ACC112 (cell line): ENCODE data around the gene HHIPL1.
A peak's percentile ranks its signal among the peaks of the same experiment; 100 is the strongest.

ENCODE experiments used
- H2AFZ ChIP-seq: fragments of 200-600 bp; sonication (generic); one replicate; pipeline ENCODE4 v1.6.0; 2017; ENCODE audit warnings: antibody characterized with exemption, low read length; ENCODE audit not compliant: unreplicated experiment
- H3K27ac ChIP-seq: fragments of 200-600 bp; sonication (generic); 2 replicates; pipeline ENCODE4 v1.5.1; 2014; ENCODE audit warnings: low read depth, mild to moderate bottlenecking, antibody characterized with exemption, low read length, moderate library complexity
- H3K27me3 ChIP-seq: fragments of 200-600 bp; sonication (generic); 2 replicates; pipeline ENCODE4 v1.6.1; 2014; ENCODE audit warnings: mild to moderate bottlenecking, antibody characterized with exemption, low read length, moderate library complexity, mixed read lengths; ENCODE audit not compliant: insufficient read depth
- H3K36me3 ChIP-seq: fragments of 200-600 bp; sonication (generic); 2 replicates; pipeline ENCODE4 v1.6.1; 2016; ENCODE audit warnings: mild to moderate bottlenecking, antibody characterized with exemption, low read length, moderate library complexity, mixed read lengths; ENCODE audit not compliant: insufficient read depth
- H3K4me1 ChIP-seq: fragments of 200-600 bp; sonication (generic); one replicate; pipeline ENCODE4 v1.6.1; 2016; ENCODE audit warnings: low read length, mixed read lengths; ENCODE audit not compliant: insufficient read depth, unreplicated experiment, control insufficient read depth
- H3K4me3 ChIP-seq: fragments of 200-600 bp; sonication (generic); 2 replicates; pipeline ENCODE4 v1.5.1; 2014; ENCODE audit warnings: mild to moderate bottlenecking, low read depth, low read length
- H3K79me2 ChIP-seq: fragments of 200-600 bp; sonication (generic); one replicate; pipeline ENCODE4 v1.6.0; 2016; ENCODE audit warnings: low read length; ENCODE audit not compliant: control insufficient read depth, unreplicated experiment, insufficient read depth

Gene HHIPL1

DNA sequence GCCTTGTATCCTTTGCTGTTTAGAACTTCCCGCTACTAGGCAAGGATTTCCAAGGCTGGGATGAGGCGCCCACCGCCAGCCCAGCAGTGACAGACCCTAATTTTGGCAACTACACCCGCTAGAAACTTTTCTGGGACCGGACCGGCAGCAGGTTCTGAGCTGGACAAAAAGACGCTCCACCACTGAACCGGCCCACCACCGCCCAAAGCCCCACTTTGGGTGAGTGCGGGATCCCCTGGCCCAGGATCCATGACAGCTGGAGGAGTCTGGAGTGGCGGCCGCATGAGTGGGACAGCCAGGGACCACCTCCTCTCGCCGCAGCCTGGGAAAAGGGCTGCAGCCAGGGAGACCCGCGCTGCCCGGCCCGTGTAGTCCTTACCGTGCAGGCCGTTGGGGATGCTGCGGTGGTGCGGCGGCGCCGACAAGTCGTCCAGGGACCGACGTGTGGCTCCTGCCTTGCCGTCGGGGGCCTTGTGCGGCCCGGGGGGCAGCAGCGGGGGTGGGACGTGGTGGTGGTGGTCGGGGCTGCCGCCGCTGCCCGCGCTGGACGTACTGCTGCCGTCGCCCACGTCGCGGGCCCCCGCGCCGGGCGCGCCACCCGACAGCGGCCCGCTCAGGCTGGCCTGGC lies 42.0 kb upstream of the HHIPL1 start:
- H3K27me3 ChIP-seq, result no peaks in the 10 kb centered on the region
- no peak overlapping the region for H3K27ac ChIP-seq
- H2AFZ ChIP-seq, result no peak overlapping the region
- peaks cover 18% of the 10 kb centered on the region for H3K4me1 ChIP-seq
- peak overlapping the region; percentile 63 for H3K4me3 ChIP-seq
- H3K36me3 ChIP-seq, result no peaks in the 10 kb centered on the region
- peaks cover 28% of the 10 kb centered on the region for H3K79me2 ChIP-seq

DNA sequence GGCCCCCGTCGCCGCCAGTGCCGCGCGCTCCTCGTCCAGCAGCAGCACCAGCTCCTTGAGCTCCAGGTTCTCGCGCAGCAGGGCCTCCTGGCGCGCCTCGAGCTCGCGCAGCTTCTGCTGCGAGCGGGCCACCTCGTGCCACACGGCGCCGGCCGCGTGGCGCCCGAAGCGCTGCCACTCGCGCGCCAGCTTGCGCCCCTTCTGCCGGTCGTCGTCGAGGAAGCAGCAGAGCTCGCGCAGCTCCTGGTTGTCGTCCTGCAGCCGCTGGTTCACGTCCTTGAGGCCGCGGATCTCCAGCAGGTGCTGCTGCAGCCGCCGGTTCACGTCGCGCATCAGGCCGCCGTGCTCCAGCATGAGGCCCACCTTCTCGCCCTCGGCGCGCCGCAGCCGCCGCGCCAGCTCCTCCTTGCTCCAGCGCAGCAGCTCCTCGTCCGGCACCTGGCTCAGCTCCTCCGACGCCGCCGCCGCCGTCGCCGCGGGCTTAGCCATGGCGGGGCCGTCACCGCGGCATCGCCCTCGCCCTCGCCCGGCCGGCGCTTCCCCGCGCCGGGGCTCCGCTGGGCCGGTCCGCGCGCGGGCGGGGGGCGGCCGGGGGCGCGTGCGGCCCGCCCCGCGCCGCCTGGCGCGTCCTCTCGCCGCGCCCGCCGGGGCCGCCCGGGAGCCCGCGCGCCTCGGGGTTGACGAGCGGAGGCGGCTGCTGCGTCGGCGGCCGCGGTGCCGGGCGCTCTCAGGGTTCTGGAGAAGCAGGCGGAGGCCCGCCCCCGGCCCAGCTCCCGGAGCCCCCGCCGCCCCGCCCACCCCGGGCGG lies 41.3 kb upstream of the HHIPL1 start, which contains the start of gene CCDC85C:
Gene CCDC85C (minus strand): TSS at position 737 of the 807 bp plus-strand sequence. CDS start 248 bp downstream, at position 489.
- Histone ChIP-seq H3K27ac (peak within 1 kb of the TSS; percentile 43; the same call in 1 of the 2 replicates), H2AFZ (peak within 1 kb of the TSS; percentile 94), H3K79me2 (peaks cover 28% of the 10 kb centered on the region), H3K4me1 (peaks cover 18% of the 10 kb centered on the region), H3K4me3 (peak within 1 kb of the TSS; percentile 96), H3K27me3 (no peaks in the 10 kb centered on the region), H3K36me3 (no peaks in the 10 kb centered on the region)

DNA sequence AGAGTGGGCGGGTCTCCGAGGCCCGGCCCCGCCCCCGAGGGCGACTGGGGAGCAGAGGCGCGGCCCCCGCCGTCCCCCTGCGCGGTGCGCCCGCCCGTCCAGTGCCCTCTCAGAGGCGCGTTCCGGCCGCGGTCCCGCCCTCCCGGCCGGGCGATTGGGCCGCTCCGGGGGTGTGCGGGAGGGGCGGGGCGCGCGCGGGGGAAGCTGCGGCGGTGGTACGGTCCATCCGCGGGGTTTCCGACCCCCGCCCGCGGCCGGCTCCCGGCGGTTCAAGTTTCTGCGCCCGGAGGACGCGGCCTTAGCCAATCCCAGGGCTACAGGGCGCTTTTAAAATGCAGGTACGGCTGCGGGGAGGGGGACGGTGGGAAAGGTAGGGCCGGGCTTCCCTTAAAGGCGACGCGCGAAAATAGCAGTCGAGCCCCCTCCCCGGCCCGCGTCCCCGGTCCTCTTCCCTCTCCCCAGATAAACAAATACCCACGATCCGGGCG lies 40.6 kb upstream of the HHIPL1 start:
- peak overlapping the region; percentile 94 for H2AFZ ChIP-seq

DNA sequence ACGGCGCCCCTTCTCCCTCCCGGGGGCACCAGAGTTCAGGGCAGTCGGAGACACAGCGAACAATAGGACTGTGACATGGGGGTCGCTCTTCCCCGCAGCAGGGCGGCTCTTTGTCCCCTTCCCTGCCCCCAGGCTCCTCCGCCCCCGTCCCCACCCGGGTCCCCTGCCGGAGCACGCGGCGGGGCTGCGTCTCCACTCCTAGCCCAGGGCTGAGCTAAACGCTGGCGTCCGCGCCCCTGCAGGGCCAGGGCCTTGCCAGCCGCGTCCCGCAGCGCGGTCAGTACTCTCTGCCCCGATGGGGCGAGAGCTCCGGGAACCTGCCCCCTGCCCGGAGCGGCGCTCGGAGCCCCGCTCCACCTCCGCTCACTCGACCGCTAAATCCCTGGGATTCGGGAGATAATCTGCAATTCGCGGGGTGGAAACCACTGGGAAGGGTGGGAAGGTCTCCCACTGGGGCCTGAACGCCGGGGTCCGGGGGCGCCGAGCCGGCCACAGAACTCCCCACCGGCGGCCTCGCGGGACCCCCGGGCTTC lies 40.1 kb upstream of the HHIPL1 start:
- H3K79me2 ChIP-seq, result peaks cover 27% of the 10 kb centered on the region
- H2AFZ ChIP-seq, result peak overlapping the region; percentile 94
- peaks cover 18% of the 10 kb centered on the region for H3K4me1 ChIP-seq
- H3K36me3 ChIP-seq, result no peaks in the 10 kb centered on the region
- peak overlapping the region; percentile 43; the same call in 1 of the 2 replicates for H3K27ac ChIP-seq
- H3K27me3 ChIP-seq, result no peaks in the 10 kb centered on the region
- peak overlapping the region; percentile 96 for H3K4me3 ChIP-seq

More for the DNA sequence above, 40.6 kb upstream of the HHIPL1 start:
- H3K79me2 ChIP-seq, result peaks cover 28% of the 10 kb centered on the region
- peak overlapping the region; percentile 96 for H3K4me3 ChIP-seq
- no peaks in the 10 kb centered on the region for H3K27me3 ChIP-seq
- peak overlapping the region; percentile 43; the same call in 1 of the 2 replicates for H3K27ac ChIP-seq
- peaks cover 18% of the 10 kb centered on the region for H3K4me1 ChIP-seq
- no peaks in the 10 kb centered on the region for H3K36me3 ChIP-seq

DNA sequence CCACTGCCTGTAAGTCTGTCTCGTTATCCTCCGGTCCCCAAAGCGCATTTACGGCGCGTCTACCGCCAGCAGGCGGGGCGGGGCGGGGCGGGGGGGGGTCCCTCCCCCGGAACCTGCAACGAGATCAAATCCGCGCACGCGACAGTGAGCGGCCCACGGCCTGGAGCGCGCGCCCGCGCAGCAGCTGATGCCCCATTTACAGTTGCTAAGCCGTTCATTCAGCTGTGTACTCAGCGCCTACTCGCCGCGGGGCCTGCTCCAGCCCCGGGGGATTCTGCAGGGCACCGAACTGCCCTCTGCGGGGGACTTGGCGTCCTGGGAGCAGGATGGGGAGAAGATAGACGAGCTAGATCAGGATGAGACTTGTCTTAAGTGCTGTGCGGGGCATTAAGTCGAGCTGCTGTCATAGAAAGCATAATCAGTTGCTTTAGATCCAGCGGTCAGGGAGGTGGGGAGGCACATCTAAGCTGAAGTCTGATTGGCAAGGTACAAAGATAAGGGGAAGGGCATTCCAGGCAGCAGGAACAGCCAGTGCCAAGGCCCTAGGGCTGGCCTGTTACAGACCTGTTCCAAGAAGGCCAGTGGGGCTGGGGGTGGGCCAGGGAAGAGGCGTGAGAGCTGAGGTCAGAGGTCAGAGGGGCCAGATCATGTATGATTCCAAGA lies 39.5 kb upstream of the HHIPL1 start:
- Histone ChIP-seq H3K79me2 (peaks cover 21% of the 10 kb centered on the region), H3K4me3 (peak overlapping the region; percentile 96), H3K27ac (no peak overlapping the region), H3K36me3 (no peaks in the 10 kb centered on the region), H2AFZ (peak overlapping the region; percentile 94), H3K27me3 (no peaks in the 10 kb centered on the region), H3K4me1 (peaks cover 18% of the 10 kb centered on the region)

DNA sequence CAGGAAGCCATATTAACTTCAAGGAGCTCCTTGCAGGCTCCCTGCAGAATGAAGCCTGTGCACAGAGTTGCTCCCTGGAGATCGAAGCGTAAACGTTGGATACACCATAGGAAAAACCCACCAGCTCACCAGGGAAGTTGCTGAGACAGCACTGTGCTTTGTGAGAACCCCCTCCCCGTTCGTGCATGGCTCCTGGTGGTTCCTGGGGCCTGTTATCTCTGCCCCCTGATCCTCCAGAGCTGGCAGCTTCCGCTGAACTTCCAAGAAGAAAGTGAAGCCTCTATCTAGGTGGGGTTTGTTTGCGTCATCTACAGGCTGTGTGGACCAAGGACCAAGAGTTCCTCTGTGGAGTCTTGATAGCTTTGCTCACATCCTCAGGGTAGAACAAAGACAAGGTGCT lies 38.6 kb upstream of the HHIPL1 start:
- H3K79me2 ChIP-seq, result peaks cover 19% of the 10 kb centered on the region
- peaks cover 15% of the 10 kb centered on the region for H3K4me1 ChIP-seq
- no peak overlapping the region for H3K4me3 ChIP-seq
- H3K36me3 ChIP-seq, result no peaks in the 10 kb centered on the region
- H3K27ac ChIP-seq, result no peak overlapping the region
- H3K27me3 ChIP-seq, result no peaks in the 10 kb centered on the region
- no peak overlapping the region for H2AFZ ChIP-seq

DNA sequence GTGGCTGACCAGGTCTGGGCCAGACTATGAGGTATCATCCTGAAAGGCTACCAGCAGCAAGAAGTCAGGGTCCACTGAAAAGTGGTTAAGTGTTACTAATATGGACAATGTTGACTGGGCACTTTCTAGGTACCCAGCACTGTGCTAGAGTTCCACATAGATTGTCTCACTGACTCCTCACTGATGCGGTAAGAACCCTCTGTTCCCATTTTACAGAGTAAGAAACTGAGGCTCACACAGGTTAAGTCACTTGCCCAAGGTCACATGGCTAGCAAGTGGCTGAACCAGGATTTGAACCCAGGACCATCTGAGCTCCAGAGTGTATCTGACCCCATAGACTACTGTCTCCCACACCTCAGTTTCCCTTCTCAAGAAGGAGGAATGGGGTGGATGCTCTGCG lies 36.3 kb upstream of the HHIPL1 start:
- no peak overlapping the region for H3K4me3 ChIP-seq
- H3K79me2 ChIP-seq, result no peaks in the 10 kb centered on the region
- H3K27ac ChIP-seq, result no peak overlapping the region
- H3K36me3 ChIP-seq, result no peaks in the 10 kb centered on the region
- no peaks in the 10 kb centered on the region for H3K4me1 ChIP-seq
- H2AFZ ChIP-seq, result no peak overlapping the region
- H3K27me3 ChIP-seq, result no peaks in the 10 kb centered on the region

DNA sequence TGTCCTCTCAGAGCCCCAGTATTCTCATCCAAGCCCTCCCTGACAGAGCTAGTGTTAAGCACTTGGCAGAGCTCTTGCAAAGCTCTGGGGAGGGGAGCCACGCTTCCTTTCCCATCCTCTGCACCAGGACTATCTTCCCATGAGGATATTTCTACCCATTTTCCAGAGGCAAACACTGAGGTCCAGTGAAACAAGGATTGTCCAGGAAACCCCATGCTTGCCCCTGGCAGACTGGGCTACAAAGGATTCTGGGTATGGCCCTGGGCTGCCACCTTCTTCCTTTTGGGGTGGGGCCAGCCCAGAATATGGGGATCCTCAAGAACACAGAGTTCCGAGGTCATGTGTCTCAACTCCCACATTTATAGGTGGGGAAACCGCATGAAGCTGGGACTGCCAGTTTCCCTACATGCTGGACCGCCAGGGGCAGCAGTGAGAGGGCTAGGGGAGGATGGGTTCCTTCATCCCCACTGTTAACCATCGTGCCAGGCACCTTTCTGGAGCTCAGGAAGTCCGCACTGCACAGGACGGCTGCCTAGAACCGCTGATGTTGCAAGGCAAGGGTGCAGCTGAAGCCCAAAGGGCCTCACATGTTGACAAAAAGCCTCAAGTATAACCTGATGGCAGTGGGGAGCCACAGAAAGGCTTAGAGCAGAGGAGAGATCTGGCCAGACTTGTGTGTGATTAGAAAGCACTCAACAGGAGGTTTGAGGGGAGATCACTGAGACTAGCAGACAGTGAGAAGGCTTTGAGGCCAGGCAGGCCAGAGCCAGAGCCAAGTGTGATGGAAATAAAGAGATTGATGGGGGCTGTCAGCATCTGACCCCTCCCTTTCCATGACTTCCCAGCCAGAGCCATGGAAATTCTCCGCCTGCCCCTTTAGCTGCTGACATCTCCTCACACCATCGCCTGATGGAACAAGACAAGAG lies 35.4 kb upstream of the HHIPL1 start:
- Histone ChIP-seq H3K4me3 (no peak overlapping the region), H3K79me2 (no peaks in the 10 kb centered on the region), H3K27me3 (no peaks in the 10 kb centered on the region), H3K4me1 (no peaks in the 10 kb centered on the region), H3K36me3 (no peaks in the 10 kb centered on the region), H3K27ac (no peak overlapping the region), H2AFZ (no peak overlapping the region)

DNA sequence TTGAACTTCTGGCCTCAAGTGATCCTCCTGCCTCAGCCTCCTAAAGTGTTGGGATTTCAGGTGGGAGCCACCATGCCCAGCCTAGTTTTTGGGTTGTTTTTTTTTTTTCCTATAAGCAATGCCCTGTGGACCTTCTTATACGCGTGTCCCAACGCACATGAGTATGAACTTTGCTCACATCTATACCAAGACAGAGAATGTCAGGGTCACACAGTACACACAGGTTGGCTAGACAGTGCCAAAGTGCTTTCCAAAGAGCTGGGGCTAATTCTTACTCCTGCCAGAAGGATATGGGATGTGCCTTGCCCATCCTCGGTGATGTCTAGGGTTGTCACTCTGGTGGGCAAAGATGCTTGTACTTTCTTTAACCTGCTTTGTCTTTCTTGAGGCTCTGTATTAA lies 33.3 kb upstream of the HHIPL1 start:
- no peaks in the 10 kb centered on the region for H3K36me3 ChIP-seq
- no peak overlapping the region for H3K4me3 ChIP-seq
- H3K79me2 ChIP-seq, result no peaks in the 10 kb centered on the region
- no peak overlapping the region for H3K27ac ChIP-seq
- H3K27me3 ChIP-seq, result no peaks in the 10 kb centered on the region
- no peaks in the 10 kb centered on the region for H3K4me1 ChIP-seq
- H2AFZ ChIP-seq, result no peak overlapping the region
